ENCODE measurements around the gene COL7A1.

Gene COL7A1

GRCh38 chr3:48595075-48595525, at the start of gene COL7A1:
Gene COL7A1, minus strand, starts transcription at chr3:48595329. Its CDS starts 170 bp downstream, at chr3:48595159.
- no peak for DNase-seq (ENCODE audit: low read depth)

GRCh38 chr3:48642605-48643004, 47.5 kb upstream of the COL7A1 start:
- no peak for DNase-seq (ENCODE audit: low read depth)

- DNase-seq (ENCODE audit: low read depth) = no peak
These were observed 46.3 kb upstream of the COL7A1 start for GRCh38 chr3:48641396-48641795.

GRCh38 chr3:48639944-48640606, 44.9 kb upstream of the COL7A1 start:
- DNase-seq (ENCODE audit: low read depth) = no peak

GRCh38 chr3:48637305-48637704, 42.2 kb upstream of the COL7A1 start:
- DNase-seq (ENCODE audit: low read depth) = no peak

- no peak for DNase-seq (ENCODE audit: low read depth)
These were observed 41.1 kb upstream of the COL7A1 start for GRCh38 chr3:48636149-48636655.

- peak; percentile 81 for DNase-seq (ENCODE audit: low read depth)
These were observed 40.3 kb upstream of the COL7A1 start, which contains the start of gene SLC26A6 for GRCh38 chr3:48635222-48636021. Gene SLC26A6, minus strand, starts transcription at chr3:48635461. Its CDS starts 68 bp downstream, at chr3:48635393.

GRCh38 chr3:48634661-48635221, 39.6 kb upstream of the COL7A1 start:
- DNase-seq (ENCODE audit: low read depth) = peak; percentile 28

- no peak for DNase-seq (ENCODE audit: low read depth)
These were observed 38.6 kb upstream of the COL7A1 start for GRCh38 chr3:48633743-48634142.

- DNase-seq (ENCODE audit: low read depth) = no peak
These were observed 38.1 kb upstream of the COL7A1 start for GRCh38 chr3:48633256-48633655.

GRCh38 chr3:48631516-48632448, 36.7 kb upstream of the COL7A1 start:
- DNase-seq (ENCODE audit: low read depth) = no peak

- no peak for DNase-seq (ENCODE audit: low read depth)
These were observed 35.7 kb upstream of the COL7A1 start for GRCh38 chr3:48630833-48631232.

GRCh38 chr3:48630407-48630806, 35.3 kb upstream of the COL7A1 start:
- no peak for DNase-seq (ENCODE audit: low read depth)

GRCh38 chr3:48629894-48630293, 34.8 kb upstream of the COL7A1 start:
- DNase-seq (ENCODE audit: low read depth) = no peak

- DNase-seq (ENCODE audit: low read depth) = no peak
These were observed 33.3 kb upstream of the COL7A1 start for GRCh38 chr3:48628277-48629017.

GRCh38 chr3:48625600-48625999, 30.5 kb upstream of the COL7A1 start:
- no peak for DNase-seq (ENCODE audit: low read depth)

- no peak for DNase-seq (ENCODE audit: low read depth)
These were observed 29.6 kb upstream of the COL7A1 start for GRCh38 chr3:48624767-48625166.

GRCh38 chr3:48623851-48624547, 28.9 kb upstream of the COL7A1 start:
- no peak for DNase-seq (ENCODE audit: low read depth)

GRCh38 chr3:48621461-48621869, 26.3 kb upstream of the COL7A1 start, which contains the start of gene TMEM89:
Gene TMEM89, minus strand, starts transcription at chr3:48621769. Its CDS starts 13 bp downstream, at chr3:48621756.
- no peak for DNase-seq (ENCODE audit: low read depth)

Measured in HS-5 (cell line).